Fibroblast of gingiva (primary cell): ENCODE data around the gene IQGAP2.

ENCODE experiments used
- DNase-seq: peaks from one replicate; pipeline ENCODE4 v3.0.0-alpha.2; 2011; ENCODE audit warnings: low read depth

Gene IQGAP2

DNA sequence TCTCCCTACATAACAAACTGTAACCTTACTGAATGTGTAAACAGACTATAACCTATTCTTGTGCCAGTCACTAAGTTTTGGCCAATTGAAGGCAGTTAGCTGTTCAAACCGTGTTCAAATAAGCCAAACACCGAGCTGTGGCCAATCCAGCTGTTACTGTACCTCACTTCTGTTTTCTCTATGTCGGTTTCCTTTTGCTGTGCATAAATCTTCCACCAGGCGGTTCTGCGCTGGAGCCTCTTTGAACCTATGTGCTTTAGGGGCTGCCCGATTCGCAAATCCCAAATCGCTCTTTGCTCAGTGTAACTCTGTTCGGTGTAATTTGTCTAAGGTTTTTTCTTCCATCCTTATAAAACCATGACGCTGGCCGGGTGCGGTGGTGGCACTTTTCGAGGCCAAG is 344.6 kb downstream of the IQGAP2 start:
- no peak for DNase-seq

DNA sequence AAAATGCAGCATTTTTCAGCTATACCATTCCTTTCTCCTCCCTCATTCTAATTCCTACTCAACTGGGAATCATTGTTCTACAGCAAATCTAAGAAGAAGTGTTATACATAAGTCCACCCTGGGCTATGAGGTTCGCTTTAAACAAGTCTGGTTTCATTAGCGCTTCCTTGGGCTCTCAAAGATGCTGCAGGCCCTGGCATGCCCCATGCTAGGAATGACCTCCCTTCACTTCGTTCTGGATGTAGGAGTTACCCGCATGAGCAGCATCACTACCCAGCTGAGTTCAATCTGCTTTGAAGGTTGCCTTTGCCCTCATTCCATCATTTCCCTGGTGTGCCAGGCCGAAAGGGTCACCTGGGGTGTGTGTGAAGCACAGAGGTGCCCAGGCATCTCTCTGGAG is 348.2 kb downstream of the IQGAP2 start:
- DNase-seq, result no peak

DNA sequence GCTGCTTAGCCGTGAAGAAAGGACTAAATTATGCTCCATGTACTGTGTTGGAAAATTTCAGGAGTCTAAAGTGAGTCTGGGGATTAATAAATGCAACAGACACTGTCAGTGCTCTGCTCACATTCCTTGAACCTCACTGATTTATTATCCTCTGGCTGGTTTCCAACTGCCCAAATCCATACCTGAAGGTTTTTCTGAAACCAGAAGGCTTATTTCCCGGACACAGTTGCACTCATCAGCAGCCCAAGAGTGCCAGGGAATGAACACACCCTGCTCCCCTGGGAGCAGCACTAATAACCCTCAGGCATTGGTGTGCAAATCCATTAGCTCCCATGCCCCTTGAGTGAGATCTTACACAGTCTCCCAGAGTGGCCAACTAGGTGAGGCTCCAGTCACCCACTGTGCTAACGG is 351.6 kb downstream of the IQGAP2 start:
- DNase-seq, result no peak

DNA sequence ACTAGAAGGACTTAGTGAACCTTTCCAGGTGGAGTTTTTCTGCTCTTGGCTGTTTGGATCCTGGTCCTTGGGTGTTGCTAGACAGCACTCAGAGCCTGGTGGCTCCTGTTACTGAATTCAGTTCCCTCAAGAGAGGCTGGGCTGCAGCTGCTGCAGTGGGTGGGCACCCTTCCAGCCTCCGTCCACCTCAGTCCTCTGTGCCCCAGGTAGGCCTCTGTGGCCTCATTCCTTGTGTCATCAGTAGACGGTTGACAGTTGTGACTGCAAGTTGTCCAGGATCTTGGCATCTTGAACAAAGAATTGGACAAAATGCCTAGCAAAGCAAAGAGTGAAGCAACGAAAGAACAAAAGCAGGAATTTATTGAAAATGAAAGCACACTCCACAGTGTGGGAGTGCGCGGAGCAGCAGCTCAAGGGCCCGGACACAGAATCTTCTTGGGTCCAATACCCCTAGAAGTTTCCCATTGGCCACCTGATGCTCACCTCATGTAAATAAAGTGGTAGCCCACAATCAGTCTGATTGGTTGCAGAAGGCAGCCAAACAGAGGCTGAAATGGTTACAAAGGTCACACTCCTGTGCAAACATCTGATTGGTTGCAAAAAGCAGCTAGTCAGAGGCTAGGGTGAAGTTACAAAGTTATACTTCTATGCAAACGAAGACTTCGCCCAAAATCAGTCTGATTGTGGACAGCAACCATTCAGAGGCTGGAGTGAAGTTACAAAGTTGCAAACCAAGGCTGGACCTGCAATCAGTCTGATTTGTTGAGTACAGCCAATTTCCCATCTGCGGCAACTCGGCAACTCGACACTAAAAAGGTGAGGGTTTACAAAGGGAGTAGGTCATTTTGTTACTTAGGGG is 352.9 kb downstream of the IQGAP2 start:
- no peak for DNase-seq

DNA sequence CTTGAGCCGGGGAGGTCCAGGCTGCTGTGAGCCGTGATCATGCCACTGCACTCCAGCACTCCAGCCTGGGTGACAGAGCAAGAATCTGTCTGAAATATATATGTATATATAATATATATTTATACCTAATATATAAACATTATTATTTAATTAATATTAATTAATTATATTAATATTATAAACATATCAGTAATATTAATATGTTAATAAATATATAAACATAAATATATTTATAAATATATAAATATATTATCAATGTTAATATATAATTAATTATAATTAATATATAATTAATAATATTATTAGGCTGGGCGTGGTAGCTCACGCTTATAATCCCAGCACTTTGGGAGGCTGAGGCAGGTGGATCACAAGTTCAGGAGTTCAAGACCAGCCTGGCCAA is 354.0 kb downstream of the IQGAP2 start:
- no peak for DNase-seq
